ENCODE results near the gene MRPS12.

GRCh38 chr19:38978326-38978689 lies 47.6 kb downstream of the MRPS12 start:
- TF ChIP-seq POLR2A (IDR thresholded peaks at IDR 0.05) (no peak), CTCF (IDR thresholded peaks at IDR 0.05) (no peak)
